GM13977 (cell line): ENCODE data around the gene SRGN.
A peak's percentile ranks its signal among the peaks of the same experiment; 100 is the strongest.

Source experiments
- DNase-seq: peaks from one replicate; pipeline ENCODE4 v3.0.0; 2012; ENCODE audit warnings: low spot score
- CTCF ChIP-seq: IDR thresholded peaks from 2 replicates; pipeline ENCODE4 v1.5.1; 2012; ENCODE audit warnings: mild to moderate bottlenecking, control low read depth; ENCODE audit not compliant: insufficient read depth; ENCODE audit errors: extremely low read depth, missing control alignments
- in situ Hi-C: fragments of 300-500 bp; cut with MboI; formaldehyde crosslinking; loops from one replicate; pipeline ENCODE4 v1.12.0; 2022; ENCODE audit warnings: low sequenced_read_pairs, low pct_unique_long_range_greater_than_20kb, mixed read lengths, inconsistent platforms; ENCODE audit not compliant: unreplicated experiment

Gene SRGN

GRCh38 chr10:69045441-69046300, 42.2 kb upstream of the SRGN start:
- DNase-seq, result peak; percentile 72
- no peak for TF ChIP-seq CTCF
- in situ Hi-C loops, result no loop called here

GRCh38 chr10:69047111-69047832, 40.6 kb upstream of the SRGN start:
- TF ChIP-seq CTCF, result no peak
- DNase-seq, result no peak
- in situ Hi-C loops, result no loop called here

- DNase-seq, result no peak
- TF ChIP-seq CTCF, result no peak
- in situ Hi-C loops, result no loop called here
Observed at GRCh38 chr10:69048103-69048502, 39.8 kb upstream of the SRGN start.

- no peak for DNase-seq
- no peak for TF ChIP-seq CTCF
- in situ Hi-C loops, result no loop called here
Observed at GRCh38 chr10:69049566-69049961, 38.3 kb upstream of the SRGN start.

- in situ Hi-C loops, result no loop called here
- peak; percentile 60 for DNase-seq
- no peak for TF ChIP-seq CTCF
Observed at GRCh38 chr10:69051303-69051702, 36.6 kb upstream of the SRGN start.

GRCh38 chr10:69051710-69052487, 36.0 kb upstream of the SRGN start:
- DNase-seq, result no peak
- in situ Hi-C loops, result no loop called here
- no peak for TF ChIP-seq CTCF
